ENCODE measurements around the gene RNASEH1. TPM values are rescaled to one million over a fixed set of nuclear protein-coding genes. Genes with fewer than 3 reads are reported as not detected.

The RNASEH1 gene
- total and polyA plus RNA-seq, 2 donors from 2014 or later, result 6.8 to 21.1 TPM

DNA sequence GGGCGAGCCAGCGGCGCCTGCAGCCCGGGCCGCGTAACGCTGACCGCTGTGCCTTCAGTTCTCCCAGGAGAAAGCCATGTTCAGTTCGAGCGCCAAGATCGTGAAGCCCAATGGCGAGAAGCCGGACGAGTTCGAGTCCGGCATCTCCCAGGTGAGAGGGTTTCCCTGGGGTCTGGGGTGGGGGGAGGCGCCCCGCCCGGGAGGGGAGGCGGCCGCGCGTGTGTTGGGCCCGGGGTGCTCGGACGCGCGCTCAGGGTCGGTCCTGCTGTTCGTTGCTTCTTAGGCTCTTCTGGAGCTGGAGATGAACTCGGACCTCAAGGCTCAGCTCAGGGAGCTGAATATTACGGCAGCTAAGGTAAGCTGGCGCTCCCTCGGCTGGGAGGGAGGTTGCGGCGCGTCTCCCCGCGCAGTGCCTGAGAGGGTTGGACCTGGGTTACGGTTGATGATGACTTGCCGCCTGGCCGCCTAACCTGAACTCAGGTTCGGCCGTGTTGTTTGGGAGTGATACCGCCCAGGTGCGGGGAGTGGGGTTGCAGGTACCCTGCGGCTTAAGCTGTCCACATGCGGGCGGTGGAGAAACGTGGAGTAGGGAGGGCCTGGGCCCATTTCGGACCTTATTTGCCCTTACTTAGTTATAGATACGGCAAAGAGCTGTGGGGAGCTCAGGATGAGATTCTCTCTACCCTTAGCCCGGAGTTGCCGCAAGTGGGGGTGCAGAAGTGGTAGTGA is 17.6 kb upstream of the RNASEH1 start:
- TF ChIP-seq, protein P1, sequence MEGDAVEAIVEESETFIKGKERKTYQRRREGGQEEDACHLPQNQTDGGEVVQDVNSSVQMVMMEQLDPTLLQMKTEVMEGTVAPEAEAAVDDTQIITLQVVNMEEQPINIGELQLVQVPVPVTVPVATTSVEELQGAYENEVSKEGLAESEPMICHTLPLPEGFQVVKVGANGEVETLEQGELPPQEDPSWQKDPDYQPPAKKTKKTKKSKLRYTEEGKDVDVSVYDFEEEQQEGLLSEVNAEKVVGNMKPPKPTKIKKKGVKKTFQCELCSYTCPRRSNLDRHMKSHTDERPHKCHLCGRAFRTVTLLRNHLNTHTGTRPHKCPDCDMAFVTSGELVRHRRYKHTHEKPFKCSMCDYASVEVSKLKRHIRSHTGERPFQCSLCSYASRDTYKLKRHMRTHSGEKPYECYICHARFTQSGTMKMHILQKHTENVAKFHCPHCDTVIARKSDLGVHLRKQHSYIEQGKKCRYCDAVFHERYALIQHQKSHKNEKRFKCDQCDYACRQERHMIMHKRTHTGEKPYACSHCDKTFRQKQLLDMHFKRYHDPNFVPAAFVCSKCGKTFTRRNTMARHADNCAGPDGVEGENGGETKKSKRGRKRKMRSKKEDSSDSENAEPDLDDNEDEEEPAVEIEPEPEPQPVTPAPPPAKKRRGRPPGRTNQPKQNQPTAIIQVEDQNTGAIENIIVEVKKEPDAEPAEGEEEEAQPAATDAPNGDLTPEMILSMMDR (IDR thresholded peaks at IDR 0.05; ENCODE audit: borderline replicate concordance, extremely low read depth, insufficient read depth), result no peak
- DNase-seq (peak in 1 of 5 donors; percentile 77), FAIRE-seq (no peak)
- Histone ChIP-seq H3K4me1 (ENCODE audit: control insufficient read depth in 2 of 3, insufficient read depth in 2 of 3, low read depth in 1 of 3, low read length in 3 of 3) (peaks cover 0 to 11% (median 10%) of the 10 kb centered on the region in 3 donors), H3K4me3 (ENCODE audit: low read length in 3 of 3) (peak overlapping the region; percentile 63 to 90 (median 88)), H3K27me3 (ENCODE audit: control insufficient read depth, insufficient read depth, low read length) (no peaks in the 10 kb centered on the region), H3K9me3 (ENCODE audit: control insufficient read depth in 2 of 3, insufficient read depth in 1 of 3, low read length in 3 of 3) (no peaks in the 10 kb centered on the region), H3K36me3 (ENCODE audit: control insufficient read depth in 2 of 3, insufficient read depth in 3 of 3, low read length in 3 of 3) (peaks cover 12 to 35% (median 18%) of the 10 kb centered on the region in 3 donors), H3K9ac (ENCODE audit: low read length in 3 of 3) (peak overlapping the region; percentile 71 to 98 (median 97)), H3K27ac (ENCODE audit: low read depth in 2 of 2, low read length in 2 of 2) (peak overlapping the region; percentile 88 to 93)
- intact Hi-C loops (cut with DNase I), result no loop called here

DNA sequence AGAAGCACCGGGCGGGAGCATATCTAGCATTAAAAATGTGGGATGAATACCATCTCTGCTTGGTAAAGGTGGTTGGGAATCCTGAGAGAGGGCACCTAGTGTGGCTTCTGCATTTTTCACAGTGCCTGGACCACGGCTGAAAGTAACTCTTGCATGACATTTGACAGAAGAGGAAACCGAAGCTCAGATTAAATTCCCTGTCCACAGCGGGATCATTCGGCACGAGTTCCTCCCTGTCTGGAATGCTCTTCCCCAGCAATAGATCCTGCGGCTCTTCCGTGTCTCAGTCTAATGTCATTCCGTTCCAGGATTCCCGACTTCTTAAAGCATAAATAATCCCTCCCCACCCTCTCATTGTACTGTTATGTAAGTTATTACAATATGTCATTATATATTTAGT is 16.0 kb upstream of the RNASEH1 start:
- TF ChIP-seq, protein P1 (IDR thresholded peaks at IDR 0.05; ENCODE audit: borderline replicate concordance, extremely low read depth, insufficient read depth), result no peak
- Histone ChIP-seq H3K27me3 (ENCODE audit: control insufficient read depth, insufficient read depth, low read length) (no peaks in the 10 kb centered on the region), H3K9ac (ENCODE audit: low read length in 3 of 3) (no peak overlapping the region), H3K9me3 (ENCODE audit: control insufficient read depth in 2 of 3, insufficient read depth in 1 of 3, low read length in 3 of 3) (no peaks in the 10 kb centered on the region), H3K4me1 (ENCODE audit: control insufficient read depth in 2 of 3, insufficient read depth in 2 of 3, low read depth in 1 of 3, low read length in 3 of 3) (peaks cover 0 to 11% (median 10%) of the 10 kb centered on the region in 3 donors), H3K36me3 (ENCODE audit: control insufficient read depth in 2 of 3, insufficient read depth in 3 of 3, low read length in 3 of 3) (peaks cover 12 to 20% (median 12%) of the 10 kb centered on the region in 3 donors), H3K4me3 (ENCODE audit: low read length in 3 of 3) (peak overlapping the region in 2 of 3 donors; percentile 88 to 90), H3K27ac (ENCODE audit: low read depth in 2 of 2, low read length in 2 of 2) (no peak overlapping the region)
- no peak for FAIRE-seq
- DNase-seq, result no peak
- intact Hi-C loops (cut with DNase I), result no loop called here

DNA sequence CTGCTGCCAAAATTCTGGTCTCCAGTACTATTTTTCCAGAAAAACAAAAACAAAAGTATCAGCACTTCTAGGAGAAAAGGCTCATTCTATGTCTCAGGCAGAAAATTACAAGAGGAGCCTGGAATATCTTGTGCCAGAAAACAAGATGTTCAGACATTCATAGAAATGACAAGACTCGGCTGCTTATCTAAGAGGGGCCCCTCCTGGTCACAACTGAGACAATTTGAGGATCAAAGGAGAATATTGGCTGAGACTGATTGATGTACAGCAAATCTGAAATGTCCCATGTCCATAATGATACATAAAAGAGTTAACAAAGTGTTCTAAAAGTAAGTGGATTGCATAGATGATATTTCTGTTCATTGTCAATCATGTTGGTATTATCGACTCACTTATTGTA is 14.5 kb upstream of the RNASEH1 start:
- Histone ChIP-seq H3K27ac (ENCODE audit: low read depth in 2 of 2, low read length in 2 of 2) (no peak overlapping the region), H3K9ac (ENCODE audit: low read length in 3 of 3) (no peak overlapping the region), H3K4me3 (ENCODE audit: low read length in 3 of 3) (no peak overlapping the region), H3K27me3 (ENCODE audit: control insufficient read depth, insufficient read depth, low read length) (no peaks in the 10 kb centered on the region), H3K36me3 (ENCODE audit: control insufficient read depth in 2 of 3, insufficient read depth in 3 of 3, low read length in 3 of 3) (peaks cover 3 to 6% (median 4%) of the 10 kb centered on the region in 3 donors), H3K9me3 (ENCODE audit: control insufficient read depth in 2 of 3, insufficient read depth in 1 of 3, low read length in 3 of 3) (no peaks in the 10 kb centered on the region), H3K4me1 (ENCODE audit: control insufficient read depth in 2 of 3, insufficient read depth in 2 of 3, low read depth in 1 of 3, low read length in 3 of 3) (peaks cover 0 to 10% (median 9%) of the 10 kb centered on the region in 3 donors)
- intact Hi-C loops (cut with DNase I), result no loop called here
- TF ChIP-seq, protein P1 (IDR thresholded peaks at IDR 0.05; ENCODE audit: borderline replicate concordance, extremely low read depth, insufficient read depth), result no peak
- DNase-seq, result no peak
- no peak for FAIRE-seq

All from kidney (tissue), 14 donors.